Measurements from ENCODE around the gene EDEM1. TPM values are rescaled to one million over a fixed set of nuclear protein-coding genes. Genes with fewer than 3 reads are reported as not detected.

Gene EDEM1
- total and polyA plus RNA-seq, 10 of the 15 experiments (the other 5 are each of a cell fraction or from before 2014, with no cell fraction given), result 18.9 to 138 (median 57.5) TPM

GRCh38 chr3:5144316-5144994, 43.1 kb upstream of the EDEM1 start:
- no peak overlapping the region for H3K4me3 ChIP-seq
- DNase-seq (ENCODE audit: low read depth, low spot score), result no peak
- H3K36me3 ChIP-seq (ENCODE audit: control insufficient read depth in 2 of 2, insufficient read depth in 2 of 2, low read length in 1 of 2), result peaks cover 10 to 13% of the 10 kb centered on the region in 2 experiments
- ChIA-PET POLR2A (interaction anchor here (0.5 kb wide), 1 partner anchor 18 kb away, joined by 4 read pairs; no protein-coding TSS in a partner anchor), SMC1A (ENCODE audit: uncharacterized antibody, unreplicated experiment) (interaction anchor here (0.7 to 2.8 kb wide), 5 partner anchors 21 to 61 kb away, joined by 3 to 13 read pairs (median 3); no protein-coding TSS in a partner anchor), RAD21 (ENCODE audit: unreplicated experiment) (interaction anchor here (1.0 kb wide), 1 partner anchor 61 kb away, joined by 3 read pairs; no protein-coding TSS in a partner anchor), CTCF (interaction anchor here (1.4 kb wide), 1 partner anchor 48 kb away, joined by 4 read pairs; no protein-coding TSS in a partner anchor)
- no peak for FAIRE-seq
- BruUV-seq (replicated peaks), result no TSS peak
- peaks cover 90% of the 10 kb centered on the region for H3K79me2 ChIP-seq (ENCODE audit: control insufficient read depth, insufficient read depth, low read length)
- 47% methylated on average over 5 of the region's 5 CpGs for WGBS (ENCODE audit: insufficient coverage, insufficient replicate concordance, low lambda C conversion rate, missing lambda C conversion rate)
- no peak overlapping the region for H3K27ac ChIP-seq (ENCODE audit: control insufficient read depth, insufficient read depth)
- H3K9ac ChIP-seq (ENCODE audit: control insufficient read depth, insufficient read depth, low read length), result no peak overlapping the region
- H2AFZ ChIP-seq (ENCODE audit: control insufficient read depth, low read depth, low read length), result no peak overlapping the region
- in situ Hi-C loops (cut with MboI), result no loop called here
- intact Hi-C loops (cut with micrococcal nuclease; ENCODE audit: unreplicated experiment), result no loop called here
- peaks cover 48% of the 10 kb centered on the region for H3K9me3 ChIP-seq (replicated peaks; ENCODE audit: control insufficient read depth, insufficient read depth, low read length)
- H3K4me2 ChIP-seq (ENCODE audit: control insufficient read depth, insufficient read depth), result no peak overlapping the region
- no peaks in the 10 kb centered on the region for H3K27me3 ChIP-seq (replicated peaks in 1 of 2; ENCODE audit: control insufficient read depth in 2 of 2, insufficient read depth in 2 of 2, low read length in 1 of 2)
- no peaks in the 10 kb centered on the region for H4K20me1 ChIP-seq (ENCODE audit: control insufficient read depth, insufficient read depth)
- ATAC-seq, result no peak
- peaks cover 31% of the 10 kb centered on the region for H3K4me1 ChIP-seq (ENCODE audit: control insufficient read depth, insufficient read depth, low read length)
- TF ChIP-seq SPI1 (IDR thresholded peaks at IDR 0.05; ENCODE audit: borderline replicate concordance, insufficient read depth, low read depth, low read length) (peak; percentile 59; the same call in 1 of the 2 replicates), SMAD5 (IDR thresholded peaks at IDR 0.05; ENCODE audit: low read depth) (no peak), HDGF (IDR thresholded peaks at IDR 0.05) (no peak), IKZF2 (IDR thresholded peaks at IDR 0.05) (0 out of 4 replicates have a peak, but pooled peaks of 1 of the 2 experiments have one; percentile 16)

- peaks cover 51% of the 10 kb centered on the region for H3K9me3 ChIP-seq (replicated peaks; ENCODE audit: control insufficient read depth, insufficient read depth, low read length)
- H3K4me1 ChIP-seq (ENCODE audit: control insufficient read depth, insufficient read depth, low read length), result peaks cover 31% of the 10 kb centered on the region
- ChIA-PET RAD21 (ENCODE audit: unreplicated experiment) (interaction anchor here (1.0 kb wide), 1 partner anchor 60 kb away, joined by 3 read pairs; no protein-coding TSS in a partner anchor), POLR2A (interaction anchor here (0.5 kb wide), 1 partner anchor 19 kb away, joined by 4 read pairs; no protein-coding TSS in a partner anchor), SMC1A (ENCODE audit: uncharacterized antibody, unreplicated experiment) (interaction anchor here (0.7 to 2.8 kb wide), 5 partner anchors 22 to 60 kb away, joined by 3 to 13 read pairs (median 3); no protein-coding TSS in a partner anchor), CTCF (no interaction called here)
- intact Hi-C loops (cut with micrococcal nuclease; ENCODE audit: unreplicated experiment), result no loop called here
- FAIRE-seq (no peak), ATAC-seq (no peak), DNase-seq (ENCODE audit: low read depth, low spot score) (no peak)
- no peak overlapping the region for H3K4me3 ChIP-seq
- H3K4me2 ChIP-seq (ENCODE audit: control insufficient read depth, insufficient read depth), result no peak overlapping the region
- H3K9ac ChIP-seq (ENCODE audit: control insufficient read depth, insufficient read depth, low read length), result no peak overlapping the region
- in situ Hi-C loops (cut with MboI), result no loop called here
- H3K79me2 ChIP-seq (ENCODE audit: control insufficient read depth, insufficient read depth, low read length), result peaks cover 90% of the 10 kb centered on the region
- BruUV-seq (replicated peaks), result no TSS peak
- H3K27me3 ChIP-seq (replicated peaks in 1 of 2; ENCODE audit: control insufficient read depth in 2 of 2, insufficient read depth in 2 of 2, low read length in 1 of 2), result no peaks in the 10 kb centered on the region
- WGBS (ENCODE audit: insufficient coverage, insufficient replicate concordance, low lambda C conversion rate, missing lambda C conversion rate), result 97% methylated on average over 5 of the region's 5 CpGs
- H4K20me1 ChIP-seq (ENCODE audit: control insufficient read depth, insufficient read depth), result no peaks in the 10 kb centered on the region
- no peak overlapping the region for H3K27ac ChIP-seq (ENCODE audit: control insufficient read depth, insufficient read depth)
- H2AFZ ChIP-seq (ENCODE audit: control insufficient read depth, low read depth, low read length), result no peak overlapping the region
- H3K36me3 ChIP-seq (ENCODE audit: control insufficient read depth in 2 of 2, insufficient read depth in 2 of 2, low read length in 1 of 2), result peaks cover 10 to 13% of the 10 kb centered on the region in 2 experiments
- TF ChIP-seq YY1 (IDR thresholded peaks at IDR 0.05; ENCODE audit: low read depth, low read length), result no peak
- no peak for TF ChIP-seq RAD51 (IDR thresholded peaks at IDR 0.05)
- no peak for TF ChIP-seq ESRRA (IDR thresholded peaks at IDR 0.05; ENCODE audit: low read length)
- TF ChIP-seq SP1 (IDR thresholded peaks at IDR 0.05; ENCODE audit: low read depth, low read length), result no peak
- TF ChIP-seq TARDBP (IDR thresholded peaks at IDR 0.05; ENCODE audit: borderline replicate concordance), result no peak
- no peak for TF ChIP-seq TCF3 (IDR thresholded peaks at IDR 0.05; ENCODE audit: borderline replicate concordance, insufficient read depth, low read depth, low read length)
- TF ChIP-seq GABPA (IDR thresholded peaks at IDR 0.05; ENCODE audit: low read depth), result no peak
- no peak for TF ChIP-seq IRF3 (IDR thresholded peaks at IDR 0.05)
- TF ChIP-seq SUPT20H (IDR thresholded peaks at IDR 0.05; ENCODE audit: borderline replicate concordance, control insufficient read depth, low read depth, low read length), result no peak
- no peak for TF ChIP-seq MYB (IDR thresholded peaks at IDR 0.05; ENCODE audit: borderline replicate concordance, low read depth, low read length)
Measured at GRCh38 chr3:5145120-5145519, 42.4 kb upstream of the EDEM1 start.

Measured in GM12878 (cell line).